HL-60 (cell line): Measurements from ENCODE around the gene CDH5.

Experiments used
- DNase-seq, 2 experiments: peaks; one replicate each; pipeline ENCODE4 v3.0.0-alpha.2; 2010 to 2020; ENCODE audit warnings: low read depth in 1 of 2, low spot score in 1 of 2
- H3K27ac ChIP-seq: fragments of 250-450 bp; sonication (Bioruptor Pico); replicated peaks from 2 replicates; pipeline ENCODE4 v1.5.1; 2020; ENCODE audit warnings: mild to moderate bottlenecking, moderate library complexity
- H3K27me3 ChIP-seq: fragments of 250-450 bp; sonication (Bioruptor Pico); 2 replicates; pipeline ENCODE4 v1.5.1; 2021; ENCODE audit warnings: mild to moderate bottlenecking, moderate library complexity; ENCODE audit not compliant: insufficient read depth, poor library complexity, severe bottlenecking
- H3K4me3 ChIP-seq: replicated peaks from 2 replicates; pipeline ENCODE4 v1.5.1; 2011; ENCODE audit warnings: mild to moderate bottlenecking, control low read depth, low read length; ENCODE audit not compliant: insufficient read depth
- CTCF ChIP-seq: IDR thresholded peaks from one replicate; pipeline ENCODE4 v1.5.1; 2011; ENCODE audit warnings: low read length, control low read depth, inconsistent platforms; ENCODE audit not compliant: insufficient read depth
- GABPA ChIP-seq: IDR thresholded peaks from 2 replicates; pipeline ENCODE4 v1.6.1; 2012; ENCODE audit warnings: low read depth
- POLR2AphosphoS5 ChIP-seq: IDR thresholded peaks from 2 replicates; pipeline ENCODE4 v1.6.1; 2012; ENCODE audit warnings: low read depth
- REST ChIP-seq: IDR thresholded peaks from 2 replicates; pipeline ENCODE4 v1.6.1; 2012; ENCODE audit warnings: low read depth; ENCODE audit not compliant: insufficient replicate concordance
- SPI1 ChIP-seq: IDR thresholded peaks from 2 replicates; pipeline ENCODE4 v1.6.1; 2012; ENCODE audit warnings: low read depth, mild to moderate bottlenecking, borderline replicate concordance

Gene CDH5

GRCh38 chr16:66418165-66418962, 51.9 kb downstream of the CDH5 start:
- no peak for DNase-seq
- Histone ChIP-seq H3K27me3 (no peaks in the 10 kb centered on the region), H3K4me3 (no peak overlapping the region), H3K27ac (no peak overlapping the region)
- TF ChIP-seq GABPA (no peak), POLR2AphosphoS5 (no peak), CTCF (no peak), REST (no peak), SPI1 (no peak)

- H3K27ac ChIP-seq, result no peak overlapping the region
- TF ChIP-seq CTCF (no peak), SPI1 (no peak), REST (no peak), GABPA (no peak), POLR2AphosphoS5 (no peak)
- DNase-seq, result no peak
These were observed 53.0 kb downstream of the CDH5 start for GRCh38 chr16:66419527-66419926.

DNA sequence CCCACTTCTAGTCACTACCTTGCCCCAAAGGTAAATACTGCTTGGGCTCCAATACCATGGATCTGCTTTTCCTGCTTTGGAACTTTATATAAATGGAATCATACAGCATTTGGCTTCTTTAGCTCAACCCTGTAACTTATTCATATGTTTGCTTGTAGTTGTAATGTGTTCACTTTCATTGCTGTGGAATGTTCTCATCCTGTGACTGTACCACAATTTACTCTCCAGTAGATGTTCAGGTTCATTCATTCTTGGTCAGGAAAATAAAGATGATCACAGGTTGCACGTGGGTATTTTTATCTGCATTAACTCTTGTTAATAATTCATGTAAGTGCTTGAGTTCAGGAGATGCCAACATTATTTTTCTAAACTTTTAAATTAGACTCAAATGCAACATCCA, 53.9 kb downstream of the CDH5 start:
- Histone ChIP-seq H3K27me3 (no peaks in the 10 kb centered on the region), H3K27ac (no peak overlapping the region), H3K4me3 (no peak overlapping the region)
- no peak for DNase-seq
- TF ChIP-seq CTCF (no peak), GABPA (no peak)

More at GRCh38 chr16:66419527-66419926, 53.0 kb downstream of the CDH5 start:
- no peaks in the 10 kb centered on the region for H3K27me3 ChIP-seq
- no peak overlapping the region for H3K4me3 ChIP-seq

GRCh38 chr16:66421891-66422290, 55.4 kb downstream of the CDH5 start:
- DNase-seq, result no peak
- TF ChIP-seq CTCF, result no peak

More at GRCh38 chr16:66421891-66422290, 55.4 kb downstream of the CDH5 start:
- H3K27me3 ChIP-seq, result peaks cover 11% of the 10 kb centered on the region
- H3K27ac ChIP-seq, result no peak overlapping the region
- H3K4me3 ChIP-seq, result no peak overlapping the region
